Measurements from ENCODE around the gene FXYD6.

- no peak for TF ChIP-seq CTCF (IDR thresholded peaks at IDR 0.05)
- no peak for TF ChIP-seq POLR2A (IDR thresholded peaks at IDR 0.05)
Measured at GRCh38 chr11:117821431-117821830, 55.0 kb downstream of the FXYD6 start.
